GM12892 (cell line): ENCODE data around the gene NUDT6.

Experiments used
- POLR2A ChIP-seq: IDR thresholded peaks from 2 replicates; pipeline ENCODE4 v1.6.1; 2011; ENCODE audit warnings: low read depth, low read length, control low read depth
- POLR2AphosphoS5 ChIP-seq: IDR thresholded peaks from 2 replicates; pipeline ENCODE4 v1.6.1; 2011; ENCODE audit warnings: low read depth, low read length, control low read depth

DNA sequence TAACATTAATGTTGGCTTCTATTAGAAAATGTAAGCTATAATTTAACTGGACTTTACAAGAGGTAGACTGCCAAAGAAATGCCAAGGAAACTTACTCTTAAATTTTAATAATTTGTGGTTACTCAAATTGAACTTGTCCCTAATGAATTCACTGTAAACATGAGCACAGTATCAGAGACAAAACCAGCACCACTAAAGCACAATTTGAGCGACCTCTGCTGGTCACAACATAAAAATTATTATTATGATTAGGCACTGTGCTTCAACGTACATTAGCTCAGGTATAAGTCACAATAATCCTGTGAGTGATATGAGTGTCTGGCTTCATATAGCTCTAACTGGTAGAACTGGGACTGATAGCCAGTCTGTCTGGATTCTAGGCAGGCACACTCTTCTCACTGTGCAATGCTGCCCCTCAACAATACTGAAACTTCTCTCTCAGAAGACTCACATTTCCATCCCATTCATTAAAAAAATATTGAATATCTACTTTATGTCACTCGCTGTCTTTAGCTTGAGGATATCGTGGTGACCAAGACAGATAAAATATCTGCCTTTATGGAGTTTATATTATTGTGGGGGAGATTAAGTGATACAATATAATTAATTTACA, 8.0 kb downstream of the NUDT6 start:
- TF ChIP-seq POLR2AphosphoS5 (no peak), POLR2A (no peak)
